Measurements from ENCODE around the gene SMAD2.

- TF ChIP-seq CTCF (IDR thresholded peaks at IDR 0.05): no peak
- no peak for TF ChIP-seq POLR2AphosphoS5 (IDR thresholded peaks at IDR 0.05)
Measured at GRCh38 chr18:47928466-47928865, 2.0 kb downstream of the SMAD2 start.
